ENCODE results near the gene RFLNA.

DNA sequence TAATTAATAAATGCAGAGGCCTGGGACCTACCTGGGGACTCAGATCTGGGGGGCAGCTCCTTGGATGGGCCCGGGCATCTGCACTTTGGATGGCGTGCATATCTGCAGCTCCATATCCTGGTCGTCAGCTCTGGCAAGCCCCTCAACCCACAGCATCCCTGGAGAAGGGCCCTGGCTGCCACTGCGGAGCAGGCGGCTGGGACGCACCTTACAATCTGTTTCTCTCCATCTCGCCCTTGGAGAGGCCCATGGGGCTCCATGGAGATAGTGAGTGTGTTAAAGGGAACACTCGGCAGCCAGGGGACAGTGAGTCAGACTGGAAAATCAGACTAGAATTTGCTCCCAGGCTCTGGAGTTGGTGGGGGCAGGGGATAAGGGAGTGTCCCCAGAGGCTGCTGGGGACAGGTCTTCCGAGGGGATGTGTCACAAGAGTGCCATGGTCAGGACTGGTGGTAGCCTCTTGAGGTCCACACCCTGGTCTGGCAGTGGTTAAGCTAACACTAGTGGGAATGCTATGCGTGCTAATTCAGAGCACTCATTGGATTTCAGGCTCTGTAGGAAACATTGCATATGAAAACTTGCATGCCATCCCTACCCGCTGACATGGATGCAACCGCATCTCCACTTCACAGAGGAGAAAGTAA lies 21.5 kb downstream of the RFLNA start:
- TF ChIP-seq, protein P1, sequence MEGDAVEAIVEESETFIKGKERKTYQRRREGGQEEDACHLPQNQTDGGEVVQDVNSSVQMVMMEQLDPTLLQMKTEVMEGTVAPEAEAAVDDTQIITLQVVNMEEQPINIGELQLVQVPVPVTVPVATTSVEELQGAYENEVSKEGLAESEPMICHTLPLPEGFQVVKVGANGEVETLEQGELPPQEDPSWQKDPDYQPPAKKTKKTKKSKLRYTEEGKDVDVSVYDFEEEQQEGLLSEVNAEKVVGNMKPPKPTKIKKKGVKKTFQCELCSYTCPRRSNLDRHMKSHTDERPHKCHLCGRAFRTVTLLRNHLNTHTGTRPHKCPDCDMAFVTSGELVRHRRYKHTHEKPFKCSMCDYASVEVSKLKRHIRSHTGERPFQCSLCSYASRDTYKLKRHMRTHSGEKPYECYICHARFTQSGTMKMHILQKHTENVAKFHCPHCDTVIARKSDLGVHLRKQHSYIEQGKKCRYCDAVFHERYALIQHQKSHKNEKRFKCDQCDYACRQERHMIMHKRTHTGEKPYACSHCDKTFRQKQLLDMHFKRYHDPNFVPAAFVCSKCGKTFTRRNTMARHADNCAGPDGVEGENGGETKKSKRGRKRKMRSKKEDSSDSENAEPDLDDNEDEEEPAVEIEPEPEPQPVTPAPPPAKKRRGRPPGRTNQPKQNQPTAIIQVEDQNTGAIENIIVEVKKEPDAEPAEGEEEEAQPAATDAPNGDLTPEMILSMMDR (IDR thresholded peaks at IDR 0.05) = no peak
- TF ChIP-seq POLR2AphosphoS5 (IDR thresholded peaks at IDR 0.05) (no peak), POLR2A (IDR thresholded peaks at IDR 0.05) (no peak)

Data from prostate gland (tissue), 2 donors.